Mesenchymal stem cell (in vitro differentiated cells and primary cell): ENCODE measurements around the gene SOX6.

Experiments used
- DNase-seq: peaks from one replicate; pipeline ENCODE4 v3.0.0-alpha.2; 2013
- H2AFZ ChIP-seq: one replicate; pipeline ENCODE4 v1.6.1; 2013; ENCODE audit warnings: low read depth, mild to moderate bottlenecking, control low read depth, inconsistent platforms, low read length, moderate library complexity
- H2AK5ac ChIP-seq: 2 replicates; pipeline ENCODE4 v1.6.1; 2013; ENCODE audit warnings: low read length, moderate library complexity, mild to moderate bottlenecking, inconsistent platforms; ENCODE audit not compliant: severe bottlenecking
- H2BK120ac ChIP-seq: one replicate; pipeline ENCODE4 v1.6.1; 2013; ENCODE audit warnings: low read depth, mild to moderate bottlenecking, inconsistent platforms, low read length, moderate library complexity
- H2BK12ac ChIP-seq, 2 experiments: one replicate each; pipeline ENCODE4 v1.6.1; 2013; ENCODE audit warnings: inconsistent platforms in 2 of 2, low read length in 2 of 2, mild to moderate bottlenecking in 2 of 2, moderate library complexity in 2 of 2, control low read depth in 1 of 2
- H2BK15ac ChIP-seq: one replicate; pipeline ENCODE4 v1.6.1; 2013; ENCODE audit warnings: mild to moderate bottlenecking, low read depth, inconsistent platforms; ENCODE audit not compliant: poor library complexity, severe bottlenecking
- H2BK5ac ChIP-seq: 2 replicates; pipeline ENCODE4 v1.6.1; 2013; ENCODE audit warnings: low read depth, mild to moderate bottlenecking, low read length, control low read depth, inconsistent platforms; ENCODE audit not compliant: poor library complexity, severe bottlenecking
- H3K14ac ChIP-seq, 2 experiments: one replicate each; pipeline ENCODE4 v1.6.1; 2013; ENCODE audit warnings: inconsistent platforms in 2 of 2, low read length in 2 of 2, control low read depth in 1 of 2, mild to moderate bottlenecking in 1 of 2, moderate library complexity in 1 of 2
- H3K18ac ChIP-seq, 2 experiments: one replicate each; pipeline ENCODE4 v1.6.1; 2013; ENCODE audit warnings: inconsistent platforms in 2 of 2, low read length in 2 of 2, control low read depth in 1 of 2, low read depth in 1 of 2, mild to moderate bottlenecking in 1 of 2
- H3K23ac ChIP-seq, 2 experiments: one replicate each; pipeline ENCODE4 v1.6.1; 2013; ENCODE audit warnings: inconsistent platforms in 2 of 2, low read length in 2 of 2, mild to moderate bottlenecking in 2 of 2, moderate library complexity in 2 of 2, control low read depth in 1 of 2
- H3K27ac ChIP-seq: 2 replicates; pipeline ENCODE4 v1.5.1; 2013; ENCODE audit warnings: mild to moderate bottlenecking, moderate library complexity, low read length, control low read depth, inconsistent platforms; ENCODE audit not compliant: poor library complexity, severe bottlenecking
- H3K27me3 ChIP-seq, 2 experiments: 2 replicates each; pipeline versions ENCODE4 v1.6.1 to v1.7.0; 2013; ENCODE audit warnings: low read length in 2 of 2, mild to moderate bottlenecking in 2 of 2, moderate library complexity in 2 of 2, control low read depth in 1 of 2, inconsistent platforms in 1 of 2; ENCODE audit not compliant: control insufficient read depth in 1 of 2, insufficient read depth in 1 of 2
- H3K36me3 ChIP-seq, 2 experiments: 2 replicates each; pipeline versions ENCODE4 v1.6.1 to v1.7.0; 2013; ENCODE audit warnings: low read length in 2 of 2, control low read depth in 1 of 2, inconsistent platforms in 1 of 2, low read depth in 1 of 2, mild to moderate bottlenecking in 1 of 2; ENCODE audit not compliant: insufficient read depth in 2 of 2, control insufficient read depth in 1 of 2
- H3K4ac ChIP-seq, 2 experiments: one replicate each; pipeline ENCODE4 v1.6.1; 2013; ENCODE audit warnings: inconsistent platforms in 2 of 2, low read length in 2 of 2, mild to moderate bottlenecking in 2 of 2, moderate library complexity in 2 of 2, control low read depth in 1 of 2, low read depth in 1 of 2
- H3K4me1 ChIP-seq: 2 replicates; pipeline ENCODE4 v1.6.1; 2013; ENCODE audit warnings: low read depth, low read length, control low read depth; ENCODE audit not compliant: control insufficient read depth, insufficient read depth
- H3K4me2 ChIP-seq: 2 replicates; pipeline ENCODE4 v1.6.1; 2013; ENCODE audit warnings: low read length, mild to moderate bottlenecking, inconsistent platforms; ENCODE audit not compliant: poor library complexity, severe bottlenecking
- H3K4me3 ChIP-seq, 2 experiments: 2 replicates each; pipeline versions ENCODE4 v1.5.1 to v1.7.0; 2013; ENCODE audit warnings: low read length in 2 of 2, mild to moderate bottlenecking in 2 of 2, control low read depth in 1 of 2, low read depth in 1 of 2; ENCODE audit not compliant: insufficient read depth in 1 of 2
- H3K79me1 ChIP-seq: replicated peaks from 2 replicates; pipeline ENCODE4 v1.6.1; 2013; ENCODE audit warnings: mild to moderate bottlenecking, control low read depth, low read length, inconsistent platforms; ENCODE audit not compliant: poor library complexity, severe bottlenecking
- H3K9ac ChIP-seq: 2 replicates; pipeline ENCODE4 v1.7.0; 2013; ENCODE audit warnings: mild to moderate bottlenecking, low read length, moderate library complexity
- H3K9me3 ChIP-seq: 2 replicates; pipeline ENCODE4 v1.7.0; 2013; ENCODE audit warnings: mild to moderate bottlenecking, low read length; ENCODE audit not compliant: control insufficient read depth
- H4K8ac ChIP-seq: one replicate; pipeline ENCODE4 v1.6.1; 2013; ENCODE audit warnings: inconsistent platforms, mild to moderate bottlenecking, low read length, moderate library complexity
- H4K91ac ChIP-seq: one replicate; pipeline ENCODE4 v1.6.1; 2013; ENCODE audit warnings: mild to moderate bottlenecking, low read length, inconsistent platforms
- WGBS: methylation state at CpG from one replicate; pipeline ENCODE4 v1.1.7; 2013; ENCODE audit warnings: mixed read lengths; 5-methylcytosine and 5-hydroxymethylcytosine counted together

SOX6 gene

DNA sequence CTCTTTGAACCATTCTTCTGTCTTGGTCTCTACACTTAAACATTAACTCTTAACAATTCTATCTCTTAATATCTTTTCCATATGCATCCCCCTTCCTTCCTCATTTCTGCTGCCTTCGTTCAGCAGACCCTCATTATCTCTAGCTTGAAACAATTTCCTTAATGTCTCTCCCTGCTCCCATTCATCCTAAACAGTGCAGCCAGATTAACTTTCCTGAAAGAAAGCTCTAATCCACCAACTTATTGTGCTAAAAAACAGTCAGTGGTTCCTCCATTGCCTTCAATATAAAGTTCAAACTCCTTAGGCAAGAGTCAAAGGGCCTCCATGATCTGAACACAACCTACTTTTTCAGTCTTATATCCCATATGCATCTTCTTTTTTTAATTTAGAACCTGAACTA lies 42.5 kb downstream of the SOX6 start:
- no peak for DNase-seq
- Histone ChIP-seq H3K9ac (no peak overlapping the region), H3K9me3 (no peaks in the 10 kb centered on the region), H3K23ac (no peak overlapping the region), H4K91ac (no peak overlapping the region), H3K4me2 (no peak overlapping the region), H3K4me1 (no peaks in the 10 kb centered on the region), H3K14ac (no peak overlapping the region), H3K27ac (no peak overlapping the region), H3K79me1 (peaks cover 2% of the 10 kb centered on the region), H2BK5ac (no peak overlapping the region), H3K27me3 (no peaks in the 10 kb centered on the region), H2AFZ (no peak overlapping the region), H3K36me3 (no peaks in the 10 kb centered on the region), H2BK12ac (no peak overlapping the region), H3K4ac (no peak overlapping the region), H4K8ac (no peak overlapping the region), H3K4me3 (no peak overlapping the region), H2BK120ac (no peak overlapping the region), H2BK15ac (no peak overlapping the region), H3K18ac (no peak overlapping the region), H2AK5ac (no peak overlapping the region)
- 68% methylated on average over 1 of the region's 1 CpG for WGBS

DNA sequence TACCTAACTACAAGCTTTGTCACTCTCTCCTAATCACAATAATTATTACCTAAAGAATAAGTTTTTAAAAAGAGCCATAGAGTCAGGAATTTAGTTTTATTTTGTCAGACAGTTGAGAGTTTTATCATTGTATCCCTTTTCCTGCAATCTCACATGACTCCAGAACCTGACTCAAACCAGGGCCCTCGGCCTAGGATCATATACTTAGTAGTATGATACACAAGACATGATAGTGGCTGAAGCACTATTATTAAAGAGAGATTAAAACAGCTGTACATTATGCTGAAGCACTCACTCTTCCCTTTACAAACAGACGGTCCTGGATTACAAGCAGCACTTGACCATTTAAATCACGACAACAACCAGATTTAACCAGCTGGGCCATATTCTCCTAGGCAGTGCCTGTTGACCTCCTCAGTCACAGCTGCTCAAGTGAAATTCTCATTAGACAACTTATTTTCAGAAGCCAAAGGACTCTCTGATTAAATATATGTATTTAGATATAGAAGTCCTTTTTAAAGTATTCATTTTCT lies 44.0 kb downstream of the SOX6 start:
- Histone ChIP-seq H2AFZ (no peak overlapping the region), H2BK15ac (no peak overlapping the region), H2BK120ac (no peak overlapping the region), H3K79me1 (peaks cover 2% of the 10 kb centered on the region), H3K9me3 (no peaks in the 10 kb centered on the region), H2BK12ac (no peak overlapping the region), H3K14ac (no peak overlapping the region), H3K27me3 (no peaks in the 10 kb centered on the region), H4K8ac (no peak overlapping the region), H3K4me3 (no peak overlapping the region), H4K91ac (no peak overlapping the region), H3K18ac (no peak overlapping the region), H3K23ac (no peak overlapping the region), H3K4me2 (no peak overlapping the region), H2BK5ac (no peak overlapping the region), H3K9ac (no peak overlapping the region), H2AK5ac (no peak overlapping the region), H3K27ac (no peak overlapping the region), H3K4me1 (no peaks in the 10 kb centered on the region), H3K4ac (no peak overlapping the region), H3K36me3 (no peaks in the 10 kb centered on the region)
- 91% methylated on average over 2 of the region's 3 CpGs for WGBS
- no peak for DNase-seq

DNA sequence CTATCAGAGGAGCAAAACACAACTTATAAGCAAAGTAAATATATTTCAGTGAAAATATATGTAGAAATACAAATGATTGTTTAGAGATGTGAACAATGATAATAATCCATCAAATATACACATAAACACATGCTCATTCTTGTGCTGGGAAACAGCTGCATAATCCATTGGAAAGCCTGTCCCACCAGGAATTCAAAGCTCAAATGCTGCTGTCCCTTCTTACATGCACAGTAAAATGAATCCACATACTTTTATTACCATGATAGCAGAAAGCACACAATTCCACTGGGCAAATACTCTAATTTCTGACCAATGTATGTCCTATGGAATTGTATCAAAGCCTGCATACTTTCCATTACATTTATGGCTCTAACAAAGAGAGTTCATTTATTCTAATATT lies 44.5 kb downstream of the SOX6 start:
- H3K14ac ChIP-seq: no peak overlapping the region
- no peak overlapping the region for H3K4ac ChIP-seq
- H2BK5ac ChIP-seq: no peak overlapping the region
- no peaks in the 10 kb centered on the region for H3K36me3 ChIP-seq
- H2AK5ac ChIP-seq: no peak overlapping the region
- H3K79me1 ChIP-seq: peaks cover 2% of the 10 kb centered on the region
- no peak overlapping the region for H2BK120ac ChIP-seq
- DNase-seq: no peak
- H2BK12ac ChIP-seq: no peak overlapping the region
- H3K27ac ChIP-seq: no peak overlapping the region
- H4K91ac ChIP-seq: no peak overlapping the region
- H2BK15ac ChIP-seq: no peak overlapping the region
- H3K4me3 ChIP-seq: no peak overlapping the region
- no peaks in the 10 kb centered on the region for H3K27me3 ChIP-seq
- H2AFZ ChIP-seq: no peak overlapping the region
- H4K8ac ChIP-seq: no peak overlapping the region
- H3K9ac ChIP-seq: no peak overlapping the region
- H3K4me2 ChIP-seq: no peak overlapping the region
- H3K4me1 ChIP-seq: no peaks in the 10 kb centered on the region
- H3K9me3 ChIP-seq: no peaks in the 10 kb centered on the region
- H3K23ac ChIP-seq: no peak overlapping the region
- no peak overlapping the region for H3K18ac ChIP-seq

DNA sequence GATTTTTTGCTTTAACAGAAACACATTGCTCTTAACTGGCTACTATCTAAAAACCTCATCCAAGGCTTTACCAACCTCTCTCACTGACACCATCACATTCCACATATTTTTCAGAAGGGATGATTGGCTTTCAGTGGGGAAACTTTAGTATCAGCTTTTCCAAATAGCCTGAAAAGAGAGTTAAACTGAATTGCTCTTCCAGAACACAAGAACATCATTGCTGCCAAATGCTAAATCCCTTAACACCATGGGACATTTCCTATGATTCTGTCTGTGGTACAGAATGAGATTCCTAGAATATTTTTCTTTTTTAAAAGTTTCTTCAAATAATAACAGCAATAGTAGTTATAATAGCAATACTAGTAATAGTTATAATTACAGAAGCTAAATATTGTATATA lies 45.4 kb downstream of the SOX6 start:
- no peak overlapping the region for H3K4ac ChIP-seq
- no peak overlapping the region for H2AK5ac ChIP-seq
- H4K91ac ChIP-seq: no peak overlapping the region
- no peak overlapping the region for H3K18ac ChIP-seq
- H2BK5ac ChIP-seq: no peak overlapping the region
- no peak overlapping the region for H3K9ac ChIP-seq
- H3K23ac ChIP-seq: no peak overlapping the region
- H3K36me3 ChIP-seq: no peaks in the 10 kb centered on the region
- DNase-seq: no peak
- no peak overlapping the region for H3K14ac ChIP-seq
- no peak overlapping the region for H2AFZ ChIP-seq
- H3K79me1 ChIP-seq: peaks cover 2% of the 10 kb centered on the region
- no peaks in the 10 kb centered on the region for H3K27me3 ChIP-seq
- H3K4me3 ChIP-seq: no peak overlapping the region
- H4K8ac ChIP-seq: no peak overlapping the region
- no peak overlapping the region for H2BK15ac ChIP-seq
- H3K9me3 ChIP-seq: no peaks in the 10 kb centered on the region
- no peak overlapping the region for H2BK120ac ChIP-seq
- no peak overlapping the region for H2BK12ac ChIP-seq
- H3K27ac ChIP-seq: no peak overlapping the region
- H3K4me2 ChIP-seq: no peak overlapping the region
- no peaks in the 10 kb centered on the region for H3K4me1 ChIP-seq
